Measurements from ENCODE around the gene SESN1.
"Not testable (repeated sequence)": the region's sequence is repeated elsewhere in the genome, so short reads cannot be mapped to it uniquely, and the experiment has no call there.

Gene SESN1

GRCh38 chr6:109087661-109088264 lies 6.9 kb downstream of the SESN1 start:
- Histone ChIP-seq H3K9ac (ENCODE audit: low read depth, low read length, poor library complexity) (no peak overlapping the region), H3K23ac (ENCODE audit: low read depth, low read length, poor library complexity) (no peak overlapping the region), H4K8ac (ENCODE audit: low read depth, low read length) (no peak overlapping the region), H2AFZ (ENCODE audit: low read length) (no peak overlapping the region), H2BK120ac (ENCODE audit: low read depth, low read length) (no peak overlapping the region), H3K27ac (replicated peaks; ENCODE audit: low read length) (no peak overlapping the region), H2AK5ac (ENCODE audit: low read depth, low read length) (no peak overlapping the region), H3K4me1 (ENCODE audit: control insufficient read depth in 2 of 2, insufficient read depth in 1 of 2, low read depth in 1 of 2, low read length in 2 of 2) (no peaks in the 10 kb centered on the region), H2BK12ac (ENCODE audit: low read length) (no peak overlapping the region), H2BK5ac (ENCODE audit: low read length) (no peak overlapping the region), H3K4me3 (ENCODE audit: low read length in 2 of 2) (no peak overlapping the region), H3K4ac (ENCODE audit: low read length) (no peak overlapping the region), H3K79me1 (ENCODE audit: low read depth, low read length) (peaks cover 3% of the 10 kb centered on the region), H3K14ac (ENCODE audit: low read length) (no peak overlapping the region), H3K9me3 (replicated peaks in 1 of 2; ENCODE audit: control insufficient read depth in 2 of 2, insufficient read depth in 1 of 2, low read depth in 1 of 2, low read length in 2 of 2) (no peaks in the 10 kb centered on the region), H3K18ac (ENCODE audit: low read length) (no peak overlapping the region), H3K27me3 (ENCODE audit: control insufficient read depth in 3 of 3, insufficient read depth in 3 of 3, low read depth in 1 of 3, low read length in 3 of 3) (no peaks in the 10 kb centered on the region), H3K36me3 (replicated peaks in 1 of 2; ENCODE audit: control insufficient read depth in 2 of 2, insufficient read depth in 2 of 2, low read length in 2 of 2) (peaks cover 0 to 2% of the 10 kb centered on the region in 2 donors), H4K91ac (ENCODE audit: low read depth, low read length, poor library complexity) (no peak overlapping the region), H2BK15ac (ENCODE audit: low read length) (no peak overlapping the region), H3K4me2 (ENCODE audit: insufficient read depth, low read length, poor library complexity, severe bottlenecking) (no peak overlapping the region)
- WGBS, 2 donors (ENCODE audit: extremely low coverage in 2 of 2, insufficient read length in 2 of 2, insufficient replicate concordance in 1 of 2), result no CpG with 5 or more reads among the region's 5 CpGs
- DNase-seq (ENCODE audit: low spot score), result no peak

GRCh38 chr6:109084146-109084545 lies 10.5 kb downstream of the SESN1 start:
- not testable (repeated sequence) for H3K9ac ChIP-seq (ENCODE audit: low read depth, low read length, poor library complexity); H3K14ac ChIP-seq (ENCODE audit: low read length); H3K4ac ChIP-seq (ENCODE audit: low read length); H4K91ac ChIP-seq (ENCODE audit: low read depth, low read length, poor library complexity); H3K36me3 ChIP-seq (replicated peaks in 1 of 2; ENCODE audit: control insufficient read depth in 2 of 2, insufficient read depth in 2 of 2, low read length in 2 of 2); DNase-seq (ENCODE audit: low spot score); H2AK5ac ChIP-seq (ENCODE audit: low read depth, low read length); H3K27ac ChIP-seq (replicated peaks; ENCODE audit: low read length); H3K23ac ChIP-seq (ENCODE audit: low read depth, low read length, poor library complexity); H2BK120ac ChIP-seq (ENCODE audit: low read depth, low read length); H2AFZ ChIP-seq (ENCODE audit: low read length); H3K4me2 ChIP-seq (ENCODE audit: insufficient read depth, low read length, poor library complexity, severe bottlenecking); H3K18ac ChIP-seq (ENCODE audit: low read length); H3K27me3 ChIP-seq (ENCODE audit: control insufficient read depth in 3 of 3, insufficient read depth in 3 of 3, low read depth in 1 of 3, low read length in 3 of 3); H2BK5ac ChIP-seq (ENCODE audit: low read length); H2BK12ac ChIP-seq (ENCODE audit: low read length); H3K4me1 ChIP-seq (ENCODE audit: control insufficient read depth in 2 of 2, insufficient read depth in 1 of 2, low read depth in 1 of 2, low read length in 2 of 2); H4K8ac ChIP-seq (ENCODE audit: low read depth, low read length); H3K9me3 ChIP-seq (replicated peaks in 1 of 2; ENCODE audit: control insufficient read depth in 2 of 2, insufficient read depth in 1 of 2, low read depth in 1 of 2, low read length in 2 of 2); H3K4me3 ChIP-seq (ENCODE audit: low read length in 2 of 2); H3K79me1 ChIP-seq (ENCODE audit: low read depth, low read length); H2BK15ac ChIP-seq (ENCODE audit: low read length)
- WGBS, 2 donors (ENCODE audit: extremely low coverage in 2 of 2, insufficient read length in 2 of 2, insufficient replicate concordance in 1 of 2), result no CpG with 5 or more reads among the region's 8 CpGs

- no peaks in the 10 kb centered on the region for H3K79me1 ChIP-seq (ENCODE audit: low read depth, low read length)
- H2AFZ ChIP-seq (ENCODE audit: low read length), result no peak overlapping the region
- no peak for DNase-seq (ENCODE audit: low spot score)
- no peak overlapping the region for H4K8ac ChIP-seq (ENCODE audit: low read depth, low read length)
- no peak overlapping the region for H2BK12ac ChIP-seq (ENCODE audit: low read length)
- H3K27ac ChIP-seq (replicated peaks; ENCODE audit: low read length), result no peak overlapping the region
- no peak overlapping the region for H3K14ac ChIP-seq (ENCODE audit: low read length)
- no peak overlapping the region for H2BK120ac ChIP-seq (ENCODE audit: low read depth, low read length)
- H3K18ac ChIP-seq (ENCODE audit: low read length), result no peak overlapping the region
- H3K9me3 ChIP-seq (replicated peaks in 1 of 2; ENCODE audit: control insufficient read depth in 2 of 2, insufficient read depth in 1 of 2, low read depth in 1 of 2, low read length in 2 of 2), result no peaks in the 10 kb centered on the region
- no peaks in the 10 kb centered on the region for H3K27me3 ChIP-seq (ENCODE audit: control insufficient read depth in 3 of 3, insufficient read depth in 3 of 3, low read depth in 1 of 3, low read length in 3 of 3)
- WGBS, 2 donors (ENCODE audit: extremely low coverage in 2 of 2, insufficient read length in 2 of 2, insufficient replicate concordance in 1 of 2), result no CpG with 5 or more reads among the region's 1 CpG
- H3K4ac ChIP-seq (ENCODE audit: low read length), result no peak overlapping the region
- no peak overlapping the region for H4K91ac ChIP-seq (ENCODE audit: low read depth, low read length, poor library complexity)
- no peak overlapping the region for H3K4me3 ChIP-seq (ENCODE audit: low read length in 2 of 2)
- no peak overlapping the region for H3K4me2 ChIP-seq (ENCODE audit: insufficient read depth, low read length, poor library complexity, severe bottlenecking)
- no peak overlapping the region for H3K23ac ChIP-seq (ENCODE audit: low read depth, low read length, poor library complexity)
- no peak overlapping the region for H3K9ac ChIP-seq (ENCODE audit: low read depth, low read length, poor library complexity)
- H2AK5ac ChIP-seq (ENCODE audit: low read depth, low read length), result no peak overlapping the region
- H2BK15ac ChIP-seq (ENCODE audit: low read length), result no peak overlapping the region
- peaks cover 0 to 7% of the 10 kb centered on the region in 2 donors for H3K4me1 ChIP-seq (ENCODE audit: control insufficient read depth in 2 of 2, insufficient read depth in 1 of 2, low read depth in 1 of 2, low read length in 2 of 2)
- H3K36me3 ChIP-seq (replicated peaks in 1 of 2; ENCODE audit: control insufficient read depth in 2 of 2, insufficient read depth in 2 of 2, low read length in 2 of 2), result peaks cover 0 to 6% of the 10 kb centered on the region in 2 donors
- no peak overlapping the region for H2BK5ac ChIP-seq (ENCODE audit: low read length)
These were observed 11.0 kb downstream of the SESN1 start for GRCh38 chr6:109083657-109084056.

GRCh38 chr6:109082188-109082577 lies 12.5 kb downstream of the SESN1 start:
- no peak overlapping the region for H2BK120ac ChIP-seq (ENCODE audit: low read depth, low read length)
- no peak for DNase-seq (ENCODE audit: low spot score)
- no CpG with 5 or more reads among the region's 1 CpG for WGBS, 2 donors (ENCODE audit: extremely low coverage in 2 of 2, insufficient read length in 2 of 2, insufficient replicate concordance in 1 of 2)

More at GRCh38 chr6:109082188-109082577, 12.5 kb downstream of the SESN1 start:
- no peaks in the 10 kb centered on the region for H3K9me3 ChIP-seq (replicated peaks in 1 of 2; ENCODE audit: control insufficient read depth in 2 of 2, insufficient read depth in 1 of 2, low read depth in 1 of 2, low read length in 2 of 2)
- H3K27ac ChIP-seq (replicated peaks; ENCODE audit: low read length), result no peak overlapping the region
- no peak overlapping the region for H3K4me3 ChIP-seq (ENCODE audit: low read length in 2 of 2)
- no peak overlapping the region for H4K8ac ChIP-seq (ENCODE audit: low read depth, low read length)
- no peak overlapping the region for H3K4ac ChIP-seq (ENCODE audit: low read length)
- no peak overlapping the region for H3K18ac ChIP-seq (ENCODE audit: low read length)
- H3K23ac ChIP-seq (ENCODE audit: low read depth, low read length, poor library complexity), result no peak overlapping the region
- no peaks in the 10 kb centered on the region for H3K27me3 ChIP-seq (ENCODE audit: control insufficient read depth in 3 of 3, insufficient read depth in 3 of 3, low read depth in 1 of 3, low read length in 3 of 3)
- H2BK15ac ChIP-seq (ENCODE audit: low read length), result no peak overlapping the region
- no peak overlapping the region for H3K9ac ChIP-seq (ENCODE audit: low read depth, low read length, poor library complexity)
- H3K36me3 ChIP-seq (replicated peaks in 1 of 2; ENCODE audit: control insufficient read depth in 2 of 2, insufficient read depth in 2 of 2, low read length in 2 of 2), result peaks cover 0 to 6% of the 10 kb centered on the region in 2 donors
- H3K4me2 ChIP-seq (ENCODE audit: insufficient read depth, low read length, poor library complexity, severe bottlenecking), result no peak overlapping the region
- H2BK12ac ChIP-seq (ENCODE audit: low read length), result no peak overlapping the region
- no peaks in the 10 kb centered on the region for H3K79me1 ChIP-seq (ENCODE audit: low read depth, low read length)
- no peak overlapping the region for H3K14ac ChIP-seq (ENCODE audit: low read length)
- no peak overlapping the region for H2AFZ ChIP-seq (ENCODE audit: low read length)
- H2BK5ac ChIP-seq (ENCODE audit: low read length), result no peak overlapping the region
- H2AK5ac ChIP-seq (ENCODE audit: low read depth, low read length), result no peak overlapping the region
- H4K91ac ChIP-seq (ENCODE audit: low read depth, low read length, poor library complexity), result no peak overlapping the region
- H3K4me1 ChIP-seq (ENCODE audit: control insufficient read depth in 2 of 2, insufficient read depth in 1 of 2, low read depth in 1 of 2, low read length in 2 of 2), result peaks cover 0 to 7% of the 10 kb centered on the region in 2 donors
